ENCODE results near the gene DOCK1.
A peak's percentile ranks its signal among the peaks of the same experiment; 100 is the strongest.
"Not testable (repeated sequence)": the region's sequence is repeated elsewhere in the genome, so short reads cannot be mapped to it uniquely, and the experiment has no call there.

The DOCK1 gene

GRCh38 chr10:126903656-126904360 is 1.4 kb upstream of the DOCK1 start:
- no peak for DNase-seq (ENCODE audit: low spot score)

GRCh38 chr10:126904516-126904817 is 761 bp upstream of the DOCK1 start:
- DNase-seq (ENCODE audit: low spot score) = no peak

- no peak for DNase-seq (ENCODE audit: low spot score)
Measured at GRCh38 chr10:126905776-126906703, 812 bp downstream of the DOCK1 start.

GRCh38 chr10:126906704-126907422 is 1.6 kb downstream of the DOCK1 start:
- no peak for DNase-seq (ENCODE audit: low spot score)

- DNase-seq (ENCODE audit: low spot score) = no peak
Measured at GRCh38 chr10:126907423-126907970, 2.3 kb downstream of the DOCK1 start.

- DNase-seq (ENCODE audit: low spot score) = peak; percentile 52
Measured at GRCh38 chr10:126908225-126908624, 3.0 kb downstream of the DOCK1 start.

- DNase-seq (ENCODE audit: low spot score) = no peak
Measured at GRCh38 chr10:126908729-126909128, 3.5 kb downstream of the DOCK1 start.

GRCh38 chr10:126909147-126909546 is 3.9 kb downstream of the DOCK1 start:
- DNase-seq (ENCODE audit: low spot score) = no peak

GRCh38 chr10:126910196-126910595 is 5.0 kb downstream of the DOCK1 start:
- no peak for DNase-seq (ENCODE audit: low spot score)

- DNase-seq (ENCODE audit: low spot score) = no peak
Measured at GRCh38 chr10:126910798-126911197, 5.6 kb downstream of the DOCK1 start.

GRCh38 chr10:126911301-126911700 is 6.1 kb downstream of the DOCK1 start:
- DNase-seq (ENCODE audit: low spot score) = no peak

GRCh38 chr10:126913316-126913715 is 8.1 kb downstream of the DOCK1 start:
- DNase-seq (ENCODE audit: low spot score) = no peak

GRCh38 chr10:126914561-126914960 is 9.3 kb downstream of the DOCK1 start:
- DNase-seq (ENCODE audit: low spot score) = no peak

- not testable (repeated sequence) for DNase-seq (ENCODE audit: low spot score)
Measured at GRCh38 chr10:126916952-126917351, 11.7 kb downstream of the DOCK1 start.

- peak; percentile 53 for DNase-seq (ENCODE audit: low spot score)
Measured at GRCh38 chr10:126917375-126917774, 12.1 kb downstream of the DOCK1 start.

GRCh38 chr10:126917975-126918908 is 13.0 kb downstream of the DOCK1 start:
- DNase-seq (ENCODE audit: low spot score) = peak; percentile 68

GRCh38 chr10:126919426-126919825 is 14.2 kb downstream of the DOCK1 start:
- DNase-seq (ENCODE audit: low spot score) = no peak

GRCh38 chr10:126921162-126921561 is 15.9 kb downstream of the DOCK1 start:
- no peak for DNase-seq (ENCODE audit: low spot score)

- no peak for DNase-seq (ENCODE audit: low spot score)
Measured at GRCh38 chr10:126921974-126922525, 16.8 kb downstream of the DOCK1 start.

GRCh38 chr10:126924180-126924914 is 19.1 kb downstream of the DOCK1 start:
- DNase-seq (ENCODE audit: low spot score) = no peak

All from Ammon's horn (tissue), 1 donor.